Pancreas (tissue), 10 donors: ENCODE measurements around the gene ZFP64. TPM values are rescaled to one million over a fixed set of nuclear protein-coding genes. Genes with fewer than 3 reads are reported as not detected.

Experiments used
- ATAC-seq, 4 donors: fragments of 200-7000 bp; cut with Tn5 transposase; one replicate each; pipeline versions ENCODE4 v1.8.0 to v1.9.1; 2020; ENCODE audit warnings: mild to moderate bottlenecking in 4 of 4, moderate library complexity in 4 of 4
- DNase-seq, 6 donors: peaks; one replicate each; pipeline ENCODE4 v3.0.0-alpha.2; 2020
- FAIRE-seq: peaks from 2 replicates; lab custom pipeline; 2012; peaks lifted over from hg19 to GRCh38; lab: Jason Lieb, UNC
- H3K27ac ChIP-seq, 4 donors: fragments of 200-600 bp; sonication (generic); 1 replicate in 3 of 4; 2 replicates in 1 of 4; pipeline versions ENCODE4 v1.5.0 to v1.8.0; 2020
- H3K27me3 ChIP-seq, 4 donors: fragments of 200-600 bp; one replicate each; pipeline ENCODE4 v1.8.0; 2021
- H3K36me3 ChIP-seq, 3 donors: fragments of 200-600 bp; sonication (generic) in 1 of 3; one replicate each; pipeline versions ENCODE4 v1.5.0 to v1.8.0; 2020 to 2021
- H3K4me1 ChIP-seq, 3 donors: fragments of 200-600 bp; one replicate each; pipeline ENCODE4 v1.8.0; 2021
- H3K4me3 ChIP-seq, 4 donors: fragments of 200-600 bp; sonication (generic) in 2 of 4; one replicate each; pipeline versions ENCODE4 v1.5.0 to v1.8.0; 2020 to 2021
- H3K9me3 ChIP-seq, 4 donors: fragments of 200-600 bp; one replicate each; pipeline ENCODE4 v1.8.0; 2021
- WGBS, 2 donors: extraction: QIAGEN DNeasy Blood & Tissue Kit; methylation state at CpG; one replicate each; pipeline ENCODE4 v1.1.7; 2013; 5-methylcytosine and 5-hydroxymethylcytosine counted together
- intact Hi-C, 3 donors: fragments of 100-400 bp; cut with DNase I; formaldehyde crosslinking; loops; one replicate each; pipeline versions ENCODE4 v1.11.1 to v1.14.2; 2022
- polyA plus RNA-seq, 2 donors: library from polyadenylated mRNA; stranded (reverse); fragments of 200-250 nt; gene quantifications; one replicate each; pipeline ENCODE4 v1.2.3, GENCODE V29; 2013
- total RNA-seq, 6 donors: library from RNA; stranded (reverse); fragmentation: NEBNext Ultra II Directional in 4 of 6; extraction: Animal tissue kit (Norgen Biotek cat#: 25700) in 4 of 6; gene quantifications; one replicate each; pipeline versions ENCODE4 v1.2.1 to v1.2.4, GENCODE V29; 2021 to 2023
- TF ChIP-seq, protein P1 (sequence below), 4 donors: fragments of 200-600 bp; sonication (generic) in 3 of 4; IDR thresholded peaks; one replicate each; pipeline versions ENCODE4 v1.5.0 to v1.8.0; 2021; ENCODE audit warnings: antibody characterized with exemption in 4 of 4
- donor health status: healthy with polysubstance abuse.
- donor health status: DM: no; HTN: no; CAD: no; lungs with moderate emphysema.
- donor health status: DM: no; HTN: no; CAD: no.
- donor health status: control.
- donor health status: control.
- donor health status: Bipolar disorder and iron deficiency.
- donor health status: DM: yes; HTN: yes; CAD: no.
- donor health status: DM: no; HTN: no; CAD: no.
- donor health status: DM: no; HTN: no; CAD: no.
- donor health status: DM: yes; HTN: yes; CAD: no.

Gene ZFP64
- total and polyA plus RNA-seq, 8 donors = 3.2 to 9.6 (median 4.9) TPM

DNA sequence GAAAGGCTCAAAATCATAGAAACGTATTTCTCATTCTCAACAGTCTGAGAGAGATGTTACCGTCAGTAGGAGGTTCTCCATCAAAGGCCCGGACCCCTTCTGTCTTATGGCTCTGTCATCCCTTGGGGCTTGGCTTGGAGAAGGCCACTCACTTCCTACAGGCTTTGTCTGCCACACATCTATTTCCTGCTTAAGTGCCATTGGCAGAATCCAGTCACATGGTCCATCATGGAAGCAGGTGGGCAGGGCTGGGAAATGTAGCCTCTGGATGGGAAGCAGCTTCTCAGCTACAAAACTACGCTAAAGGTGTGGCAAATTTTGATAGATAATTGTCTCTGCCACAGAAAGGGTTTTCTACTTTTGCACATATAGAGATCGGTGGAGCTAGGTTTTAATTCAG lies 12.6 kb upstream of the ZFP64 start:
- H3K4me1 ChIP-seq = no peaks in the 10 kb centered on the region
- TF ChIP-seq, protein P1, sequence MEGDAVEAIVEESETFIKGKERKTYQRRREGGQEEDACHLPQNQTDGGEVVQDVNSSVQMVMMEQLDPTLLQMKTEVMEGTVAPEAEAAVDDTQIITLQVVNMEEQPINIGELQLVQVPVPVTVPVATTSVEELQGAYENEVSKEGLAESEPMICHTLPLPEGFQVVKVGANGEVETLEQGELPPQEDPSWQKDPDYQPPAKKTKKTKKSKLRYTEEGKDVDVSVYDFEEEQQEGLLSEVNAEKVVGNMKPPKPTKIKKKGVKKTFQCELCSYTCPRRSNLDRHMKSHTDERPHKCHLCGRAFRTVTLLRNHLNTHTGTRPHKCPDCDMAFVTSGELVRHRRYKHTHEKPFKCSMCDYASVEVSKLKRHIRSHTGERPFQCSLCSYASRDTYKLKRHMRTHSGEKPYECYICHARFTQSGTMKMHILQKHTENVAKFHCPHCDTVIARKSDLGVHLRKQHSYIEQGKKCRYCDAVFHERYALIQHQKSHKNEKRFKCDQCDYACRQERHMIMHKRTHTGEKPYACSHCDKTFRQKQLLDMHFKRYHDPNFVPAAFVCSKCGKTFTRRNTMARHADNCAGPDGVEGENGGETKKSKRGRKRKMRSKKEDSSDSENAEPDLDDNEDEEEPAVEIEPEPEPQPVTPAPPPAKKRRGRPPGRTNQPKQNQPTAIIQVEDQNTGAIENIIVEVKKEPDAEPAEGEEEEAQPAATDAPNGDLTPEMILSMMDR (IDR thresholded peaks at IDR 0.05) = no peak
- no peak for FAIRE-seq
- 95 to 97% methylated on average over 5 of the region's 5 CpGs for WGBS, 2 donors
- H3K27ac ChIP-seq = no peak overlapping the region
- H3K36me3 ChIP-seq = no peaks in the 10 kb centered on the region
- no peak for DNase-seq
- ATAC-seq = no peak
- no peaks in the 10 kb centered on the region for H3K27me3 ChIP-seq
- intact Hi-C loops = no loop called here
- no peaks in the 10 kb centered on the region for H3K9me3 ChIP-seq
- H3K4me3 ChIP-seq = no peak overlapping the region

DNA sequence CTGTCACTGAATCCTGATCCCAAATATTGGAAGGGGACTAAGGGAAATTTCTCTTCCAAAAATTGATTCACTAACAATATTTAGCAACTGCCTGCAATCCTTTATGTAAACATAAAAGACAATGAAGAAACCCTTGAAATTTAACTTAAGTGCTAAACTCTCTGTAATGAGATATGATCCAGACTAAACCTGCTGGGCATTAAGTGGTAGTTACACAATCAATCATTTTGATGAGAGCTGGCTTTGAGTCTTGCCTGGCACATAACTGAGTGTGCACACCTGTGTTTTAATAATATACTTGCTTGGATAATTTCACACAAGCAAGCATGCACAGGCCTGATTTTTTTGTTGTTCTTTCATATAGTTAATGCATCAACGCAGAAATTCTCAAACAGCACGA lies 9.8 kb upstream of the ZFP64 start:
- Histone ChIP-seq H3K4me1 (no peaks in the 10 kb centered on the region), H3K27ac (no peak overlapping the region), H3K36me3 (no peaks in the 10 kb centered on the region), H3K4me3 (no peak overlapping the region), H3K9me3 (no peaks in the 10 kb centered on the region), H3K27me3 (no peaks in the 10 kb centered on the region)
- intact Hi-C loops = no loop called here
- ATAC-seq (no peak), DNase-seq (no peak), FAIRE-seq (no peak)
- TF ChIP-seq, protein P1 (IDR thresholded peaks at IDR 0.05) = no peak
- WGBS, 2 donors = 55% methylated on average over 2 of the region's 2 CpGs

DNA sequence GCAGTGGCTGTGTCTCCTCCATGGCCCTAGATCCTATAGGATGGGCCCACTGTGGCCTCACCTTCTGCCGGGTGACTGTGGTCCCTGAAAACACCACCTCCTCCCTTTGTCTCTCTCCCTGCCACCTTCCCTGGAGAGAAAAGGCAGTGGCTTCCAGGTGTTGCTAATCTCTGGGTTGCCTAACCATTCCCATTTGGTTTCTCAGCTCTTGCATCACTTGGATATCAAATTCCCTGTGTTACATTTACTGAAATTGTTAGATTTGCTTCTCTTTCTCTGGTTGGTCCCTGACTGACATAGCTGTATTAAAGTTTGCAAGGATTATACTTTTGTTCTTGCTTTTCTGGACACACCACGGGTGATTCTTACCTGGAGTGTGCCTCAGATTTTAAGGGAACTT lies 9.3 kb upstream of the ZFP64 start:
- H3K9me3 ChIP-seq = no peaks in the 10 kb centered on the region
- FAIRE-seq = no peak
- intact Hi-C loops = no loop called here
- TF ChIP-seq, protein P1 (IDR thresholded peaks at IDR 0.05) = no peak
- 57 to 83% methylated on average over 2 of the region's 2 CpGs for WGBS, 2 donors
- no peak for DNase-seq
- no peaks in the 10 kb centered on the region for H3K36me3 ChIP-seq
- ATAC-seq = no peak
- no peaks in the 10 kb centered on the region for H3K4me1 ChIP-seq
- H3K27ac ChIP-seq = no peak overlapping the region
- no peaks in the 10 kb centered on the region for H3K27me3 ChIP-seq
- no peak overlapping the region for H3K4me3 ChIP-seq

DNA sequence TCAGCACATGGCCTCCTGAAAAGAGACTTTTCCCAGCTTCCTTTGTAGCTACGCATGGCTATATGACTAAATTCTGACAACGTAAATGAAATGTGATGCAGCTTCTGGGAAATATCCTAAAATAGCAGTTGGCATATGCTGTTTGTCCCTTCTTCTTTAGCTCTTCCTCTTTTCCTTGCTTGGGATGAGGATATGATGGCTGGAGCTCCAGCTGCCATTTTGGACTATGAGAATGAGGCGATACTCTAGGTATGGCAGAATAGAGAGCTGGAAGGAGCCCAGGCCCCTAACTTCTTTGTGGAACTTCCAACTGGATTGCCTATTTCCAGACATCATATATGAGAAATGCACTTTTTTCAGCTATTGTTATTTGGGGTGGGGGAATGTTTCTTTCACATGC lies 5.3 kb upstream of the ZFP64 start:
- Histone ChIP-seq H3K36me3 (no peaks in the 10 kb centered on the region), H3K4me3 (no peak overlapping the region), H3K27me3 (no peaks in the 10 kb centered on the region), H3K27ac (no peak overlapping the region), H3K4me1 (peaks cover 0 to 3% (median 0%) of the 10 kb centered on the region in 3 donors), H3K9me3 (no peaks in the 10 kb centered on the region)
- TF ChIP-seq, protein P1 (IDR thresholded peaks at IDR 0.05) = no peak
- intact Hi-C loops = no loop called here
- ATAC-seq (no peak), FAIRE-seq (no peak), DNase-seq (no peak)
- 98 to 99% methylated on average over 3 of the region's 3 CpGs for WGBS, 2 donors

DNA sequence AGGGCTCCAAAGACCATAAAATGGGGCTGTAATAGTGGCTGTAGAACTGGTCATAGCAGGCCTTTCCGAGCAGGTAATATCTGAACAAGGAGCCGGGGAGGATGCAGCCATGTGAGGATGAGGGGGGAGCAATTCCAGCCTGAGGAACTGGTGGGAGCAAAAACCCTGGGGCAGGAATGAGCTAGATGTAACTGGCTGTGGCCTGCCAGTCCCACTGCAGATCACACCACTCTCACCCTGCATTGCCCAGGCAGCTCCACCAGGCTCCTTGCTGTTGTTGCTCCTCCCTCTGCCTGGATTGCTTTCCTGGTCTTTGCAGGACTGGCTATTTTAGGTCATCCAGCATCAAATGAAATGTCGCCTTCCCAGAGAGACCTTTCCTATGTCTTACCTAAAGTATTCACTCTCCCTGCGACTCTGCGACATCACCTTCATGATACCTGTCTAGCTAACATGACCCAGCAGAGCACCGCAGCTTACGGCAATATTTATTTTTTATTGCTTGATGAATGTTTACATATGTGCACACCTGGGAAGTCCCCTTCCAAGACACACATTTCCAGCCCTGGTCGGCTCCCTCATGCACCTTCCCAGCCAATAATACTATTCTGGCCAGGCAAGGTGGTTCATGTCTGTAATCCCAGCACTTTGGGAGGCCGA lies 2.4 kb upstream of the ZFP64 start:
- 65 to 69% methylated on average over 9 of the region's 9 CpGs for WGBS, 2 donors
- H3K36me3 ChIP-seq = no peaks in the 10 kb centered on the region
- ATAC-seq = no peak

More for the DNA sequence above, 2.4 kb upstream of the ZFP64 start:
- Histone ChIP-seq H3K4me3 (no peak overlapping the region), H3K27ac (no peak overlapping the region), H3K27me3 (no peaks in the 10 kb centered on the region), H3K9me3 (no peaks in the 10 kb centered on the region), H3K4me1 (peaks cover 0 to 7% (median 5%) of the 10 kb centered on the region in 3 donors)
- DNase-seq (no peak), FAIRE-seq (no peak)
- intact Hi-C loops = no loop called here
- TF ChIP-seq, protein P1 (IDR thresholded peaks at IDR 0.05) = no peak
